ENCODE results near the gene TBX15.

TBX15 gene

GRCh38 chr1:118947003-118947765 lies 41.0 kb downstream of the TBX15 start:
- DNase-seq (no peak), ATAC-seq (ENCODE audit: insufficient read depth, low read depth) (no peak)
- Histone ChIP-seq H3K9ac (ENCODE audit: low read depth, low read length) (no peak overlapping the region), H3K79me2 (ENCODE audit: insufficient read depth, low read length) (no peaks in the 10 kb centered on the region), H3K9me3 (ENCODE audit: insufficient read depth, low read length, severe bottlenecking) (no peaks in the 10 kb centered on the region), H3K4me2 (ENCODE audit: insufficient read depth, low read length) (no peak overlapping the region), H4K20me1 (ENCODE audit: insufficient read depth, low read length) (no peaks in the 10 kb centered on the region), H3K36me3 (ENCODE audit: insufficient read depth, low read length) (no peaks in the 10 kb centered on the region), H3K27ac (ENCODE audit: low read length) (no peak overlapping the region), H3K27me3 (ENCODE audit: insufficient read depth, low read length, poor library complexity) (peaks cover 6% of the 10 kb centered on the region), H3K4me1 (ENCODE audit: insufficient read depth, low read length) (no peaks in the 10 kb centered on the region), H2AFZ (ENCODE audit: low read depth, low read length) (no peak overlapping the region), H3K4me3 (ENCODE audit: low read depth in 1 of 2, low read length in 2 of 2) (no peak overlapping the region)
- no peak for TF ChIP-seq EZH2 (IDR thresholded peaks at IDR 0.05; ENCODE audit: borderline replicate concordance, low read depth, low read length, severe bottlenecking)
- TF ChIP-seq, protein P1, sequence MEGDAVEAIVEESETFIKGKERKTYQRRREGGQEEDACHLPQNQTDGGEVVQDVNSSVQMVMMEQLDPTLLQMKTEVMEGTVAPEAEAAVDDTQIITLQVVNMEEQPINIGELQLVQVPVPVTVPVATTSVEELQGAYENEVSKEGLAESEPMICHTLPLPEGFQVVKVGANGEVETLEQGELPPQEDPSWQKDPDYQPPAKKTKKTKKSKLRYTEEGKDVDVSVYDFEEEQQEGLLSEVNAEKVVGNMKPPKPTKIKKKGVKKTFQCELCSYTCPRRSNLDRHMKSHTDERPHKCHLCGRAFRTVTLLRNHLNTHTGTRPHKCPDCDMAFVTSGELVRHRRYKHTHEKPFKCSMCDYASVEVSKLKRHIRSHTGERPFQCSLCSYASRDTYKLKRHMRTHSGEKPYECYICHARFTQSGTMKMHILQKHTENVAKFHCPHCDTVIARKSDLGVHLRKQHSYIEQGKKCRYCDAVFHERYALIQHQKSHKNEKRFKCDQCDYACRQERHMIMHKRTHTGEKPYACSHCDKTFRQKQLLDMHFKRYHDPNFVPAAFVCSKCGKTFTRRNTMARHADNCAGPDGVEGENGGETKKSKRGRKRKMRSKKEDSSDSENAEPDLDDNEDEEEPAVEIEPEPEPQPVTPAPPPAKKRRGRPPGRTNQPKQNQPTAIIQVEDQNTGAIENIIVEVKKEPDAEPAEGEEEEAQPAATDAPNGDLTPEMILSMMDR (IDR thresholded peaks at IDR 0.05; ENCODE audit: borderline replicate concordance, extremely low read depth, low read length, poor library complexity, severe bottlenecking) = no peak

DNA sequence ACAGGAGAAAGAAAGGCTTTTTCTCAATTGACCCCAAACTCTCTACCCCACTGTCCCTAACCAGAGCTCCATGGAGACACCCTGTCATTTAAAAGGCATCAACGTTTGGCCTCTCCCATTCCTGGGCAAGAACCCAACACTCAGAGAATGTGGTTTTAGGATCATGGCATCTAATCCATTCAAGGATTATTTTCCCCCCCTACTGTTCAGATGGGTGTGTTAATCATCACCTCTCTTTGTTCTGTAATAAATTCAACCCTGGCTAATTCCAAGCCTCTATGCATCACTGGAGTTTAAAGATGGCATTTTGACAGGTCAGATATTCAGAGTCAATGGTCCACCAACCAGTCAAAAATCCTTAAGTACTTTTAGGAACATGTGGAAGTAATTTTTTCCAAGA lies 42.7 kb downstream of the TBX15 start:
- TF ChIP-seq, protein P1 (IDR thresholded peaks at IDR 0.05; ENCODE audit: borderline replicate concordance, extremely low read depth, low read length, poor library complexity, severe bottlenecking) = no peak
- TF ChIP-seq EZH2 (IDR thresholded peaks at IDR 0.05; ENCODE audit: borderline replicate concordance, low read depth, low read length, severe bottlenecking) = no peak
- no peak overlapping the region for H2AFZ ChIP-seq (ENCODE audit: low read depth, low read length)
- H3K9me3 ChIP-seq (ENCODE audit: insufficient read depth, low read length, severe bottlenecking) = no peaks in the 10 kb centered on the region
- no peak overlapping the region for H3K9ac ChIP-seq (ENCODE audit: low read depth, low read length)
- H3K4me3 ChIP-seq (ENCODE audit: low read depth in 1 of 2, low read length in 2 of 2) = no peak overlapping the region
- H3K79me2 ChIP-seq (ENCODE audit: insufficient read depth, low read length) = no peaks in the 10 kb centered on the region
- H3K27ac ChIP-seq (ENCODE audit: low read length) = no peak overlapping the region
- H4K20me1 ChIP-seq (ENCODE audit: insufficient read depth, low read length) = no peaks in the 10 kb centered on the region
- H3K4me2 ChIP-seq (ENCODE audit: insufficient read depth, low read length) = no peak overlapping the region
- DNase-seq (no peak), ATAC-seq (ENCODE audit: insufficient read depth, low read depth) (no peak)
- no peaks in the 10 kb centered on the region for H3K36me3 ChIP-seq (ENCODE audit: insufficient read depth, low read length)
- no peaks in the 10 kb centered on the region for H3K4me1 ChIP-seq (ENCODE audit: insufficient read depth, low read length)
- H3K27me3 ChIP-seq (ENCODE audit: insufficient read depth, low read length, poor library complexity) = peaks cover 10% of the 10 kb centered on the region

DNA sequence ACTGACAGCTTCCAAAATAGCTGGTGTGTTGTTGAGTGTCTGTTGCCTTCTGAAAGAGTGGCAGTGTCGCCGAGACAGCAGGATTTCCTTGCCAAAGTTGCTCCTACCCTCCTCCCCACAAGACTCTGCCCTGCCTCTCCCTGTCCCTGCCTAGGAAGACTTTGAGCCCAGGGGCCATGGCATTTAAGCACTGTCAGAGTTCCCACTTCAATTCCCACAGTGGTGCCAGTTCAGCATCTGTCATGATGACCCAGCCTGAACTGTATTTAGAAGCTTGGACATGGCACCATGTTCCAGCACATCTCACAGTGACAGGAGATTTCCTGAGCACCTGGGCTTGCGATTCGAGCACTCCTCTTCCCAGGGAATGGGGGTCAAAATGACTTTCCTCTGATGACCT lies 43.6 kb downstream of the TBX15 start:
- no peak overlapping the region for H3K4me3 ChIP-seq (ENCODE audit: low read depth in 1 of 2, low read length in 2 of 2)
- ATAC-seq (ENCODE audit: insufficient read depth, low read depth) = no peak
- H3K27me3 ChIP-seq (ENCODE audit: insufficient read depth, low read length, poor library complexity) = peaks cover 10% of the 10 kb centered on the region
- H3K27ac ChIP-seq (ENCODE audit: low read length) = no peak overlapping the region
- H3K36me3 ChIP-seq (ENCODE audit: insufficient read depth, low read length) = no peaks in the 10 kb centered on the region
- H4K20me1 ChIP-seq (ENCODE audit: insufficient read depth, low read length) = no peaks in the 10 kb centered on the region
- no peak for DNase-seq
- H3K9ac ChIP-seq (ENCODE audit: low read depth, low read length) = no peak overlapping the region
- H2AFZ ChIP-seq (ENCODE audit: low read depth, low read length) = no peak overlapping the region
- H3K9me3 ChIP-seq (ENCODE audit: insufficient read depth, low read length, severe bottlenecking) = no peaks in the 10 kb centered on the region
- no peaks in the 10 kb centered on the region for H3K4me1 ChIP-seq (ENCODE audit: insufficient read depth, low read length)
- no peak for TF ChIP-seq EZH2 (IDR thresholded peaks at IDR 0.05; ENCODE audit: borderline replicate concordance, low read depth, low read length, severe bottlenecking)
- TF ChIP-seq, protein P1 (IDR thresholded peaks at IDR 0.05; ENCODE audit: borderline replicate concordance, extremely low read depth, low read length, poor library complexity, severe bottlenecking) = no peak
- no peaks in the 10 kb centered on the region for H3K79me2 ChIP-seq (ENCODE audit: insufficient read depth, low read length)
- no peak overlapping the region for H3K4me2 ChIP-seq (ENCODE audit: insufficient read depth, low read length)

Measured in DND-41 (cell line).